Activated T-helper 2 cell treated with anti-CD3 and anti-CD28 coated beads, Interferon-gamma antibody, Interleukin-2, Interleukin-4, amounts not matched to agents 10 μg/mL and 5 μg/mL and 100 μg/mL, durations not matched to agents 14 hours and 24 hours and 36 hours (primary cell): ENCODE data around the gene GPR137C. TPM values are rescaled to one million over a fixed set of nuclear protein-coding genes. Genes with fewer than 3 reads are reported as not detected.
A peak's percentile ranks its signal among the peaks of the same experiment; 100 is the strongest.

ENCODE experiments used
- DNase-seq: peaks from one replicate; pipeline ENCODE4 v3.0.0; 2021; ENCODE audit warnings: low spot score
- H3K27ac Mint-ChIP-seq: one replicate; pipeline ENCODE4 v1.8.0; 2021; ENCODE audit warnings: mixed read lengths
- H3K27me3 Mint-ChIP-seq: one replicate; pipeline ENCODE4 v1.8.0; 2021; ENCODE audit warnings: low read depth, mixed read lengths
- H3K36me3 Mint-ChIP-seq: one replicate; pipeline ENCODE4 v1.8.0; 2021; ENCODE audit warnings: low read depth, mixed read lengths
- H3K4me1 Mint-ChIP-seq: one replicate; pipeline ENCODE4 v1.8.0; 2021; ENCODE audit warnings: low read depth, mixed read lengths
- H3K4me3 Mint-ChIP-seq: one replicate; pipeline ENCODE4 v1.8.0; 2021; ENCODE audit warnings: low read depth, mild to moderate bottlenecking, moderate library complexity, mixed read lengths
- H3K9me3 Mint-ChIP-seq: one replicate; pipeline ENCODE4 v1.8.0; 2021; ENCODE audit warnings: mixed read lengths
- intact Hi-C: fragments of 100-400 bp; cut with micrococcal nuclease; formaldehyde crosslinking; loops from one replicate; pipeline ENCODE4 v1.15.1; 2023
- total RNA-seq: library from RNA; stranded (reverse); gene quantifications from 2 replicates; pipeline ENCODE4 v1.2.3, GENCODE V29; 2022

Gene GPR137C, protein sequence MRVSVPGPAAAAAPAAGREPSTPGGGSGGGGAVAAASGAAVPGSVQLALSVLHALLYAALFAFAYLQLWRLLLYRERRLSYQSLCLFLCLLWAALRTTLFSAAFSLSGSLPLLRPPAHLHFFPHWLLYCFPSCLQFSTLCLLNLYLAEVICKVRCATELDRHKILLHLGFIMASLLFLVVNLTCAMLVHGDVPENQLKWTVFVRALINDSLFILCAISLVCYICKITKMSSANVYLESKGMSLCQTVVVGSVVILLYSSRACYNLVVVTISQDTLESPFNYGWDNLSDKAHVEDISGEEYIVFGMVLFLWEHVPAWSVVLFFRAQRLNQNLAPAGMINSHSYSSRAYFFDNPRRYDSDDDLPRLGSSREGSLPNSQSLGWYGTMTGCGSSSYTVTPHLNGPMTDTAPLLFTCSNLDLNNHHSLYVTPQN
- total RNA-seq = 0.07 and 0.27 TPM in 2 replicates

- peak; percentile 99 for DNase-seq
- peak within 1 kb of the TSS; percentile 90 for H3K4me3 Mint-ChIP-seq
- H3K27me3 Mint-ChIP-seq = peaks cover 28% of the 10 kb centered on the region
- peak within 1 kb of the TSS; percentile 77 for H3K27ac Mint-ChIP-seq
- no peaks in the 10 kb centered on the region for H3K9me3 Mint-ChIP-seq
- H3K36me3 Mint-ChIP-seq = no peaks in the 10 kb centered on the region
- peaks cover 24% of the 10 kb centered on the region for H3K4me1 Mint-ChIP-seq
- intact Hi-C loops = loop anchor here (1.0 to 10.0 kb wide), 10 partner anchors 22 to 900 kb away; partner anchors contain the start of genes DDHD1 and GNPNAT1
These were observed at the start of gene GPR137C, which contains the start of gene TXNDC16 for GRCh38 chr14:52552063-52552988. Gene GPR137C (plus strand): TSS chr14:52552836. CDS start chr14:52553148, 312 bp downstream. Gene TXNDC16 (minus strand): TSS chr14:52552505. CDS start chr14:52543557, 8,948 bp downstream.

- Mint-ChIP-seq H3K4me1 (no peaks in the 10 kb centered on the region), H3K27ac (no peak overlapping the region), H3K27me3 (no peaks in the 10 kb centered on the region), H3K36me3 (peaks cover 7% of the 10 kb centered on the region), H3K4me3 (no peak overlapping the region), H3K9me3 (peaks cover 1% of the 10 kb centered on the region)
- DNase-seq = no peak
- intact Hi-C loops = no loop called here
These were observed 39.4 kb upstream of the GPR137C start for GRCh38 chr14:52513249-52513648.

- Mint-ChIP-seq H3K27ac (no peak overlapping the region), H3K27me3 (no peaks in the 10 kb centered on the region), H3K36me3 (peaks cover 4% of the 10 kb centered on the region), H3K4me1 (no peaks in the 10 kb centered on the region), H3K4me3 (no peak overlapping the region), H3K9me3 (no peaks in the 10 kb centered on the region)
- intact Hi-C loops = no loop called here
- no peak for DNase-seq
These were observed 38.4 kb upstream of the GPR137C start for GRCh38 chr14:52514046-52514811.

DNA sequence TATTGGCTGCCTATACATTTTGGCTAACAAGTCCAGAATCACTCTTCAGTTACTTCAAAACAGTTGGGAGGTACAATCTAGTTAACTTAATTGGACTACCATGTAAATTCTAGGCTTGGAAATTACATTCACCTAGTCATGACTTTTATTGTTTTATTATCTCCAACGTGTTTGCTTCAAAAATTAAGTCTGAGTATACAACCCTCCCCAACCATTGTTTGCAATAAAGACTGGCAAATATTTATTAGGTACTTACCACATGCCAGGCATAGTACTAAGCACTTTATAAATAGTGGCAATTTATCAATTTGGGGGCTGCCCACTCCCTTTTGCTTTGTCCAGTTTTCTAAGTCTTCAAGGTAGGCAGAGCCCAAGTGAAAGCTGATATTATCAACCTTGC lies 30.6 kb upstream of the GPR137C start:
- Mint-ChIP-seq H3K4me1 (no peaks in the 10 kb centered on the region), H3K9me3 (no peaks in the 10 kb centered on the region), H3K27ac (no peak overlapping the region), H3K4me3 (no peak overlapping the region), H3K36me3 (no peaks in the 10 kb centered on the region), H3K27me3 (no peaks in the 10 kb centered on the region)
- no peak for DNase-seq
- intact Hi-C loops = no loop called here

- Mint-ChIP-seq H3K4me3 (no peak overlapping the region), H3K9me3 (no peaks in the 10 kb centered on the region), H3K27ac (no peak overlapping the region), H3K27me3 (no peaks in the 10 kb centered on the region), H3K4me1 (no peaks in the 10 kb centered on the region), H3K36me3 (no peaks in the 10 kb centered on the region)
- DNase-seq = no peak
- intact Hi-C loops = no loop called here
These were observed 29.9 kb upstream of the GPR137C start for GRCh38 chr14:52522581-52523345.

GRCh38 chr14:52527052-52527451 lies 25.6 kb upstream of the GPR137C start:
- H3K4me3 Mint-ChIP-seq = no peak overlapping the region
- no peak overlapping the region for H3K27ac Mint-ChIP-seq
- no peaks in the 10 kb centered on the region for H3K36me3 Mint-ChIP-seq
- H3K9me3 Mint-ChIP-seq = no peaks in the 10 kb centered on the region
- DNase-seq = no peak
- intact Hi-C loops = no loop called here
- H3K27me3 Mint-ChIP-seq = no peaks in the 10 kb centered on the region
- no peaks in the 10 kb centered on the region for H3K4me1 Mint-ChIP-seq

DNA sequence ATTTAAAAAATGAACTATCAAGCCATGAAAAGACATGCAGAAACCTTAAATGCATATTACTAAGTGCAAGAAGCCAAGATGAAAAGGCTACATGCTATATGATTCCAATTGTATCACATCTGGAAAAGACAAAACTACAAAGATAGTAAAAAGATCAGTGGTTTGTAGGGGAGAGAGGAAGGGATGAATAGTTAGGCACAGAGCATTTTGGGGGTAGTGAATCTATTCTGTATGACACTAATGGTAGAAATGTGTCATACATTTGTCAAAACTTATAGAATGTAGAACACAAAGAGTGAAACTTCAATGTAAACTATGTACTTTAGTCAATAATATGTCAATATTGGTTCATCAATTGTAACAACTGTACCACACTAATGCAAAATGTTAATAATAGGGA lies 21.2 kb upstream of the GPR137C start:
- DNase-seq = no peak
- H3K27ac Mint-ChIP-seq = no peak overlapping the region
- H3K4me1 Mint-ChIP-seq = no peaks in the 10 kb centered on the region
- no peak overlapping the region for H3K4me3 Mint-ChIP-seq
- H3K9me3 Mint-ChIP-seq = no peaks in the 10 kb centered on the region
- intact Hi-C loops = loop anchor here (2.0 to 5.0 kb wide), 2 partner anchors 21 to 789 kb away; partner anchors contain the start of genes GPR137C and TXNDC16
- H3K36me3 Mint-ChIP-seq = peaks cover 10% of the 10 kb centered on the region
- H3K27me3 Mint-ChIP-seq = no peaks in the 10 kb centered on the region

- Mint-ChIP-seq H3K36me3 (peaks cover 33% of the 10 kb centered on the region), H3K27me3 (no peaks in the 10 kb centered on the region), H3K4me1 (peaks cover 6% of the 10 kb centered on the region), H3K4me3 (no peak overlapping the region), H3K27ac (no peak overlapping the region), H3K9me3 (no peaks in the 10 kb centered on the region)
- intact Hi-C loops = no loop called here
- no peak for DNase-seq
These were observed 16.4 kb upstream of the GPR137C start for GRCh38 chr14:52536269-52536668.

- H3K36me3 Mint-ChIP-seq = peaks cover 36% of the 10 kb centered on the region
- no peak for DNase-seq
- intact Hi-C loops = no loop called here
- no peak overlapping the region for H3K4me3 Mint-ChIP-seq
- peaks cover 6% of the 10 kb centered on the region for H3K4me1 Mint-ChIP-seq
- no peaks in the 10 kb centered on the region for H3K27me3 Mint-ChIP-seq
- no peaks in the 10 kb centered on the region for H3K9me3 Mint-ChIP-seq
- H3K27ac Mint-ChIP-seq = no peak overlapping the region
These were observed 14.0 kb upstream of the GPR137C start for GRCh38 chr14:52538623-52539022.

- H3K4me1 Mint-ChIP-seq = peaks cover 7% of the 10 kb centered on the region
- intact Hi-C loops = no loop called here
These were observed 6.9 kb upstream of the GPR137C start for GRCh38 chr14:52545584-52546317.

GRCh38 chr14:52546318-52546670 lies 6.3 kb upstream of the GPR137C start:
- Mint-ChIP-seq H3K4me3 (no peak overlapping the region), H3K9me3 (no peaks in the 10 kb centered on the region), H3K27me3 (no peaks in the 10 kb centered on the region), H3K27ac (no peak overlapping the region), H3K4me1 (peaks cover 12% of the 10 kb centered on the region), H3K36me3 (peaks cover 2% of the 10 kb centered on the region)
- intact Hi-C loops = no loop called here
- no peak for DNase-seq

More at GRCh38 chr14:52545584-52546317, 6.9 kb upstream of the GPR137C start:
- no peaks in the 10 kb centered on the region for H3K27me3 Mint-ChIP-seq
- no peak overlapping the region for H3K4me3 Mint-ChIP-seq
- no peaks in the 10 kb centered on the region for H3K9me3 Mint-ChIP-seq
- no peak overlapping the region for H3K27ac Mint-ChIP-seq
- H3K36me3 Mint-ChIP-seq = peaks cover 3% of the 10 kb centered on the region
- no peak for DNase-seq
